GM19468 (cell line): ENCODE results near the gene EPB41L4A.

ENCODE experiments used
- ATAC-seq: cut with Tn5 transposase; IDR thresholded peaks from one replicate; pipeline ENCODE4 v1.9.1; 2021; ENCODE audit warnings: mild to moderate bottlenecking, moderate library complexity, moderate number of reproducible peaks; ENCODE audit not compliant: unreplicated experiment; ENCODE audit errors: extremely low read depth

The EPB41L4A gene

DNA sequence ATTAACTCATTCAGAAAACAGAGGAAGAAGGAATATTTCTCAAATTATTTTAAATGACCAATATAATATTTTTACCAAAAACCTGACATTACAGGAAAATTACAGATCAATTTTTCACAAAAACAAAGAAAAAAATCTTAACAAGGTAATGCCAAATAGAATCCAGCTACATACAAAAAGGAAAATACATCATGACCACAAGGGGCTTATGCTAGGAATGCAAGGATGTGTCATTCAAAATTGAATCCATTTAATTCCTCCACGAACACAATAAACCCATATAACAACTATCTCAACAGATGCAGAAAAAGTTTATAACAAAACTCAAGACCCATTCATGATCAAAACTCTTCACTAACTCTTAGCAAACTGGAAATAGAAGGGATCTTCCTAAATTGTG lies 239.8 kb downstream of the EPB41L4A start:
- no peak for ATAC-seq

DNA sequence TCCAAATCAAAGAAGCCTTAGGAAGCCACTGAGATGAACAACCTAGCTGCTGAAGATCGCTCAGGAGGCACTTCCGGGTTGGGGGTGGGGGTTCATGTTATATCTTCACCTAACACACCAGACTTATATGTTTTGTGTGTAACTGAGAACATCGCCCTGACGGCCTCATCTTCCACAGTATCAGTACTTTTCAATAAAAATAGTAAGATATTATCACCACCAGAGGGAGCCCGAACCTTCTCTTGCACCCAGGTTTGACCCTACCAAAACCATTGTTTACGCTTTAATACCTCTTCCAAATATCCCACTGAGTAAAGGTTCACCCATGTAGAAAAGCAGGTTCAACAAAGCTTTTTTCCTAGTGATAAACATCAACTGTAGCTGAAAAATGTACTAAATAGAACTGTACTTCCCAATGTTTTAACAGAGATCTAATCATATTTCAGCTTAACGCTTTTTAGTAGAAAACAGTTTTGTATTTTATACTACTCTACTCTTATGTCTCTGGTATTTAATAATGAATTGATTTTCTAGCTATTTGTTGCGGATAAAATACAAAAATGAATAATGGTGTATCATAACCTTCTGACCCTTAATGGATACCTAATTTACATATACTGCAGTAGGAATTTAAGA lies 244.0 kb downstream of the EPB41L4A start:
- ATAC-seq, result no peak

DNA sequence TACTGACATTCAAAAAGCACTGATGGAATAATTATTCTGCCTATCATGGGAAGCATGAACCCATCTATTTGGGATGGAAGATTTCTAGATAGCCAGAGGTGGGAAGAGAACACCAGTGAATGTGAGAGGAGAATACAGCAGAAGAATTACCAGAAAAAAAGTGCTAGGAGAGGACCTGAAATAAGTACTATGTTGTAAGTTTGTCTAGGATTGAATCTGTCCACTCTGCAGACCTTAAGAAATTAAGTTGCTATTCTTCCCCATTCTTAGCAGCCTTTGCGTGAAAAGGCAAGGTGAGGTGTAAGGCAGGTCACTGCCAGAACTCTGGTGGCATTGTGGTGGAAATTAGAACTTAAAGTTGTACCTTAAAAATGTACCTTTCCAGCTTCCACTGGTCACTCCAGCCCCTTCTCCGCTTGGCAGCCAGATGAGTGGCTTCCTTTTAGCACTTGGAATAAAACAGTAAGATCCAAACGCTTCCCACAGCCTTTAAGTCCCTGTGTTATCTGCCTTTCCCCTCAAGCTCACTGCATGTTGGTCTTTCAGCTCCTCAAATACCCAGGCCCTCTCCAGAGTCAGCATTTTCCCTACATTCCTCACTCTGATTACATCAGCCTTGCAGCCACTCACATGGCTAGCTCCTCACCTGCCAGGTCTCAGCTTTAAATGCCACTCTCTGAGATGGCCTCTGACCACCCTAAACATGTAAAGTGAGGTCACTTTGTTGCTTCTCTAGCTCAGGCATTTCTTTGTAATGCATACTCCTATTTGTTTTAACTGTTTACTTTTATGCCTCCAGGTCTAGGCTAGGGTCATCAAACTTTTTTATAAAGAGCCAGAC lies 253.0 kb downstream of the EPB41L4A start:
- no peak for ATAC-seq

DNA sequence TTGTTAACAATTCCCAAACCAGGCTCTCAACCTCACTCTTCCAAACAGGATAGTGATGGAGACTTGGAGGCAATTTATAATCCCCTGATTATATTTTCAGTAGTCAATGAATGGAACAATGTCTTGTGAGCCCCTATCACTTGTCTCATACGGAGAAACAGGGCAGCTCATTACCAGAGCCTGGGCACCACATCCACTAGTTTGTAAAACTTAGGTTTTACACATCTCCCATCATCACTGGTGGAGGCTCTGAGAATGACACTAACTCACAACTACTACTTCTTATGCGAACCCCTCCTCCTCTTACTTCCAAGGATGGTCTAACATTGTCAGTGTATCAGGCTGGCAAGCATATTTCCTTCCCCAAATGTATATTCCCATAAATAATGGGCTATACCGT lies 253.7 kb downstream of the EPB41L4A start:
- no peak for ATAC-seq

DNA sequence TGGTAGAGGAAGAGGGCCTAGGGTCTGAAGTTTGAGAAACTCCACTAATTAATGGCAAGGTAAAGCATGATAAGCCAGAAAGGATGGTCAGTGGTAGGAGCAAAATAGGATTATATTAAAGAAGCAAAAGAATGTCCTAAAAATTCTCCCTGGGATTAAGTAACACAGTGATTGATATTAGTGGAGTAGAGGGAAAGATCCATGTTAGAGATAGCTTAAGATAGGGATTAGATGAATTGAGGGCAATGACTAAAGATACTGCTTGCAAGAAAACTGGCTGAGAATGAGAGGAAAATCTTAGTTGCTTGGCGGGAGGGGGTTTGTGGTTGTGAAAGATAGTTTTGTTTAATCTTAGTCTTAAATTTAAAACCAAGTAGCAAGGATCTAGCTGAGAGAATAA lies 255.6 kb downstream of the EPB41L4A start:
- ATAC-seq, result no peak

DNA sequence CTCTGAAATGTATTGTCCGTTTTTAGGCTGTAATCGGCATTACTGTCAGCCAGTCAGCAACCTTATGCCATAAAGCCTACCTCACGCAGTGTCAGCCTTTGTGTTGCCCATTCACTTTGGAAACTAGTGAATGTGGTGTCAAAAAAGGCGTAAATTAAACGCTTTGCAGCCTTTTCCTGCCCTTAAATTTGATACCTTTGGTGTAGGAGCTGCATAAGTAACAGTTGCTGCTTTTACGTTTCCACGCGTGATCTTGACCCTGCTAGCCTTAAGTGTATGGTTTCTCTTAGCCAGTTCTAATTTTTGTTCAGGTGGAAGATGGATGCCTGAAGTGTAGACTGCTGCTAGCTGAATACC lies 257.7 kb downstream of the EPB41L4A start:
- no peak for ATAC-seq

DNA sequence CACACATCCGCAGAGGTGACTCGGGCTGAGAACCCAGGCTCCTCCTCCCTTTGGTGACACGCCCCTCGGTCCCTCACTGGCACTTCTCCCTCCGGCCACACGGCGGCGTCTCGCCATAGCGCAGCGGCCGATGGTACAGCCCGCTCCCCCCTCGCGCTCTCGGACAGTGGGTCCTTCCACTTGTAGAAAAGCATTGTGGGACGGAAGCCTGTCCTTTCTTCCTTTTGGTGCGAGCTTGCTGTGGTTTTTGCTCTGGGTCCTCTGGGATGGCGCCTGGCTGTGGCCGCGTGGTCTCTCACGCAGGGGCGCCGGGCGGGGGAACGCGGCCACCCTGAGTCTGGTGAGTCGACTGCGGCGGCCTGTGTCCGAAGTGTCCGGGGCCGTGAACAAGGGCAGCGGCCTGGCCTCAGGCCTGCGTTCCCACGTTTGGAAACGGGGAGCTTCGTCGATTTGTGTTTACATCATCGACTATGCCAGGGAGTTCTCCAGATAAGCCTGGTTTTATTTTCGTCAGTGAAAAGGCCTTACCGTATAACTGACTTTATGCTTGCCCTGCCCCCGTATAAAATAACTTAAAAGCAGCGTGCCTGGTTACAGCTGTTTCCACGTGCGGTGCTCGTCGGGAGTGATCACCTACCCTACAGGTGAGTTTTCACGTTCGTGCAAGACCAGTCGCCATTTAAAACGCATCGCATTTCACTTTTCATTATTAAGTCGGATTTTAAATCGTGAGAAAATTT lies 258.3 kb downstream of the EPB41L4A start:
- ATAC-seq, result peak; percentile 93

DNA sequence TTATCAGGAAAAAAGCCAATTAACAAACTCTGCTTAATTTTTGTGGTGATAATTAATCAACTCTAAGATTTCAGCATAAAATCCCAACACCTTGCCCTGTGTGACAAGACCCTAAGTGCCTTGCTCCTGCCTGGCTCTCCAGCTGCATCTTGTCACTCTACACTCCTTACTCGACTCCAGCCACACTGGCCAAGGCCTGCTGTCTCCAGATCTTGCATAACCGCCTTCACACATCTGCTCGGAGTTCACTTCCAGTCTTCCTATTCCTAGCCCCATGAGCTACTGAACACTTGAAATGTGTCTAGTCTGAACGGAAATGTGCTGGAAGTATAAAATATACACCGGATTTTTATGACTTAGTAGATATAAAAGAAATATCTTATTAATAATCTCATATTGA lies 259.6 kb downstream of the EPB41L4A start:
- no peak for ATAC-seq

DNA sequence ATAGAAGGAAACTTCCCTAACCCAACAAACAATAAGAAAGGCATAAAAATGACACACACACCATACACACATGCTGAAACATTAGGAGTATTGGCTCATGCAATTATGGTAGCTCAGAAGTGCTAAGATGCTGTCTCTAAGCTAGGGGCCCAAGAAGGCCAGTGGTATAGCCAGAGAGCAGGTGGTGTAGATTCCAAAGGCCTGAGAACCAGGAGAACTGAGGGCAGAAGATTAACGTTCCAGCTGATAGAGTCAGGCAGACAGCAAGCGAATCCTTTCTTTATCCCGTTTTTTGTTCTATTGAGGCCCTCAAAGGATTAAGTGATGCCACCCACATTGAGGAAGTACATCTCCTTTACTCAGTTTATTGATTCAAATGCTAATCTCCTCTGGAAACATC lies 262.9 kb downstream of the EPB41L4A start:
- ATAC-seq, result no peak

DNA sequence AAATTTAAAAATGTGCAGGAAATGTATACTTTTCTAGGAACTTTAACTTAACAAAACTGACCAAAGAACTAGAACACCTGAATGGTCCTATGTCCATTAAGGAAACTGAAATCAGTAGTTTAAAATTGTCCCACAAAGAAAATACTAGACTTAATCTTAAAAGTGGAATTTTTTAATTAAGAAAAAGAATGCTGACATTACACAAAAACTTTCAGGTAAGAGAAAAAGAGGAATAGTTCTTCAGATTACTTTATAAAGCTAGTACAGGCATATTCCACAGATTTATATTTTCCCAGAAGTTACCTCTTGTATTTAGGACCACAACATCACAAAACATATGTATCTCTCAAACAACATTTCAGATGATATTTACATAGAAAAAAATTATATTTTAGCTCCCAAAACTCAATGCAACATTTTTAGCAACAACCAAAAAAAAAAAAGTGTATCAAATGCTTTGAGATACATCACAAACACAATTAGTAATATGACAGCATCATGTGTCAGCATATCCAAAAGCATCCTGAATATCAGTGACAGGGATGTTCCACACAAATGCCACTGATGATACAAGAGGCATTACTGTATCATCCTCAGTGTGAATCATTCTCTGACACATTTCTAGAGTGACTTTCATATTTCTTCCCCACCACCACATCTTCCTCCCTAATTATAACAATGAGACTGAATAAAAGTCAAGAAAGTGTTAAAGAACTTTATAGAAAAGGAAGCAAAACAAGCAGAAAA lies 264.0 kb downstream of the EPB41L4A start:
- no peak for ATAC-seq

DNA sequence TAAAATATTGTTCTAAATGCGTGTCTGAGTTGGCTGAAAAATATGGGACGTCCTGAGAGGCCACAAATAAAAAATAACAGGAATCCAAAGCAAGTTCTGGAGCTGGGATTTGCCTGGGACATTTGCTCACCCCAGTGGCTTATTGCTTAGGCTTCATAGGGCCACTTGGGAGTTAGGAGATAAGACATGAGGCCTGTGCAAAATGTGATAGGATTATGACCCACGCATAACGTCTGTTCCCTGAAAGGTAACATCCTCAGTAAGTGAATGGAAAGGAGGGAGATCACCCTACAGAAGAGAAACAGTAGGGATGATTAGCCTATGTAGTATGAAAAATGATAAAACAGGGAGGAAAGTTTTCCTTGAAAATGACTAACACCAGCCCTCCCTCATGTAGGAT lies 269.4 kb downstream of the EPB41L4A start:
- no peak for ATAC-seq

DNA sequence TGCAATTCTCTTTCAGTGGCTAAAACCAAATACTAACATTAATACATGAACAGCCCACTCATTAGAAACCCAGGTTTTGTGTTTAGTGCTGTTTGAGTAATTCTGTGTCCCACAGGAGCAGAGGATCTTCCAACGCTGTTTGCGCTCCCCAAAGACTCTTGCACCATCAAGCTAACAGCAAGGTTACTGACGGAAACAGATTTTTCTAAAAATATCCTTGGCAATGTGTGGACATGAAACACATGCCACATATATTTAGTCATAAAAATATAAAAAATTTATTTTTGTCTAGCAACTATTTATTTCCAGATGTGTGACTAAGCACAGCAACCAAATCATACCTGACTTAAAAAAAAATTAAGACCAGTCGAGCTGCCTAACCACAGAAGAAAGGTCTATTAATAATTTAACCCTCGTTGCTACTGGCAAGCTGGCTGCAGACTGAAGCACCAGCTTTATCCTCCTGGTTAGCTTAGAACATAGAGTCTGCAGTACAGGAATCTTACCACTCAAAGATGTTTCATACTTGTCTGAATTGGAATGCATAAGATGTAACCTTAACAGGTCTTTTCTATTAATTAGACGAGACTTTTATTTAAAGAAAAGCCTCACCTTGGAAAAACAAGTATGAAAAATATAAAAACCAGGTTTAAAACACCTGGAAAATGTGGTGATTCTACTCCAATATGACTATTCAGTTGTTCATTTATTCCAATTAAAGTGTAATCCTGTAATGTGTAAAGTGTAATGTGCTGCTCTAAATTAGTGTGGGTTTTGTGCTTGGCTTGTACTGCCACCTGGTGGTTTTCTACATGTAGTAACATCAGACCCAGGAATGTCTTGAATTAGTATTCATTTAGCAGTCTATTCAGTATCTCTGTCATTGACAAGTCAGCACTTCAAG lies 272.5 kb downstream of the EPB41L4A start:
- peak; percentile 50 for ATAC-seq

DNA sequence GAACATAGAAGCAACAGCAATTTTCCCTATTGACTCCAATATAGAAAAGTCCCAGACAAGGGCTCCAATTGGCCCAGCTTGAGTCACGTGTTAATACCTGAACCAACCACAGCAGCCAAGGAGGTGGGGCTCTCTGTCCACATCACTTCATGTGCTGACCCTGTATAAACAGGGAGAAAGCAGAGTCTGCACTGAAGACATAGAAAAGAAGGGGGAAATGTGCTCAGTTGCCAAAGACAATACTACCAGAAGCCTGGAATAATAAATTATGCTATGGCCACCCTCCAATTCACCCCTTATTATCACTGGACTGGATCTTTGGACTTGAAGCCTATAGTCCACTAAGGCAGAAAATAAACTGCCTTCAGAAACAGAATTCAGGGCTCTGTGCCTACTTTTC lies 275.4 kb downstream of the EPB41L4A start:
- no peak for ATAC-seq

DNA sequence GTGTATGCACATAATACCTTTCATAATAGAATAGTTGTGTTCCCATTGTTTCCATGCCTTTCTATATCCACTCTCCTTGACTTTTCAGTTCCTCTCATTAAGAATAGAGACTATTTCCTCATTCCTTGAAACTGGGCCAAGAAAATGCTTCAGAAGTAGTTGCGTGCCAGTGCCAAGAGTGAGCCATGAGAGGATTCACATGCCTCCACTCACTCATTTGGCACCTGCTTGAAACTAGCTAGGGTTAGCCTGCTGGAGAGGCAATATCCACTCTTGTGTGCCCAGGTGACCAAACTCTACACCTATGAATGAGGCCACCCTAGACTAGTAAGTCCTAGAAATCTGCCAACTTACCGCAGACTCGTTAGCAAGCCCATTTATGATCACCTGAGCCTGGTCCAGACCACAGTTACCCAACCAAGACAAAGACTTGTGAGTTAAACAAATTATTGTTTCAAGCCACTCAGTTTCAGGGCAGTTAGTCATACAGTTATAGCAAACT lies 276.3 kb downstream of the EPB41L4A start:
- ATAC-seq, result peak; percentile 33

DNA sequence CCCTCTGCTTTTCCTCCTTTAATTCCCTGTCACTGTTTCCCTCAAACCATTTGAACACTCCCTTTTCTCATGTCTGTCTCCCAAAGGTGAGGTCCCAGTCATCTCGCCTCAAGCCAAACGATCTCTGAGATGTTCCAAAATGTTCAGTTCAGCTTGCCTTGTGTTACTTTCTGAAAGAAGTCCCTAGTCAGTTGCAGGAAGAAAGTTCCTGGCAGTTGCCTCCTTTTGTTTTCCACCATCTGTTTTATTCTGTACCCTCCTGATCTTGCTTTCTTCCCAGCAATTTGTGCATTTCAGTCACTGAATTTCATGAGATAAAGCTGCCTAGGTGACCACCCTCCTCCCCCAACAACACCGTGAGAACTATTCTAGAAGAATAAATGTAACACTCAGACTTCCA lies 277.5 kb downstream of the EPB41L4A start:
- no peak for ATAC-seq

DNA sequence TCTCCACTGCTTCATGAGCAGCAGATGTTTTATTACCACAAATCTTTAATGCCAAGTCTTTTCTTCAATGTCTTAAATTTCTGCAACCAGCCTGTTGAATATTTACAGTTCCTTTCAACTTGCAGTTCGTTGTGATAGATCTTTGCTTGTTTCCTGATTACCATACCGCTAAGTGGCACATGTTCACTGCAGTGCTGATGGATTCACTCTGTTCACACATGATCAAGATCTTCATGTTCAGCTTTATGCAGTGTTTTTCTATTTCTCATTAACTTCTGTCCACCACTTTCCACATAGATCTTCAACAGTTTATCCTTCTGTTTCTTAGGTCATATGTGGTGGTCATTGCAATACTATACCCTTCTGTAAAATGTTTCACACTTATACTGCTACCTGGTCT lies 280.6 kb downstream of the EPB41L4A start:
- ATAC-seq, result no peak

DNA sequence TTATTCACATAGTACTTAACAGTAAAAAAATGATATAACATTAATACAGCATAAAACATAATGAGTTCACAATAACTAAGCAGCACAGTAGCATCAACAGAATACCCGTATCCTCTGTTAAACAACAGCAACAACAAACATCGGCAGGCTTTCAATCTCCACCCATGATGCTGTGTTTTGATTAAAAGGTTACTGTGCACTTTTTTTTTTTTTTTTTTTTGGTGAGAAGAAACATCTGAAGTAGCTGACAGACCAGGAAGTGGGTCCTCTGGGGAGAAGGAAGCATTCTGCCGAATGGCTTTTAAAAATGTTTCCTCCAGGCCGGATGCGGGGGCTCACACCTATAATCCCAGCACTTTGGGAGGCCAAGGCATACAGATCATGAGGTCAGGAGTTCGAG lies 282.3 kb downstream of the EPB41L4A start:
- ATAC-seq, result no peak

DNA sequence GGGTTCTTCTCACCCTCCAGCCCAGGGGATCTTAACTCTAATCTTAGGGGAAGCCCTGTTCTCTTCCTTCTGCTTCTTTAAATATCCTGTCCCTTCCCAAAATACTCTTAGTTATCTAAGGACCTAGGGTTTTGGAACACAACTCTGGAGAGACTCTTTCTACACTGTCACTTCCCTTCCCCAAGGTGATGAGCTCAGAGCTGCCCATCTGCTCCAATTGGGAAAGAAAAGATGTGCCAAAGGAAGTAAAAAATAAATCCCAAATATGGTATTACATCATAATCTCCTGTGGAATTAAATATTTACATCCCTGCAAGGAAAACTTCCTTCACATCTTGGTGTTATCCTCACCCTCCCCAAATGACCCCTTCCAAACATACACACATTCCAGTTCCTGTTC lies 291.2 kb downstream of the EPB41L4A start:
- ATAC-seq, result no peak

DNA sequence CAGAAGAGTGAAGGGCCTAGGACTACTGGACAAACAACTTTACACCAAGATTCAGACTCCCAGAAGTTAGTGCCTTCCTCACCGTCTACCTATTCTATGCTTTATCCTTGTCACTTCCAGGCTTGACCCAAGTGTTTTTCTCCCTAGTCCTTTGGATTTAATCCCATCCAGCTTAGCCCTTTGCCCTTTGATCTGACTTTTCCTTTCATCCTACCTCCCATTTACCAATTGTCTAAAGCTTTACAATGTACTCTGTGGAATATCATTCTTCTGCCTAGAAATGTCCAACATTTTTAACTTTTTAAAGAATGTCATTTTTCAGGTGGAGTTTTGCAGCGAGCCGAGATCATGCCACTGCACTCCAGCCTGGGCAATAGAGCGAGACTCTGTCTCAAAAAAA lies 292.1 kb downstream of the EPB41L4A start:
- ATAC-seq, result no peak
